Measurements from ENCODE around the gene STK32A. TPM values are rescaled to one million over a fixed set of nuclear protein-coding genes. Genes with fewer than 3 reads are reported as not detected.

The STK32A gene
- total RNA-seq, 1 experiment from 2014 or later: 1.2 TPM

- no peaks in the 10 kb centered on the region for H3K9me3 ChIP-seq (ENCODE audit: control insufficient read depth in 1 of 2, insufficient read depth in 1 of 2, low read depth in 1 of 2, low read length in 2 of 2)
- H2AFZ ChIP-seq (ENCODE audit: low read depth, low read length, poor library complexity, severe bottlenecking): no peak overlapping the region
- H3K4me2 ChIP-seq (ENCODE audit: low read length): no peak overlapping the region
- peak; percentile 97 for ATAC-seq
- no peak overlapping the region for H3K9ac ChIP-seq (ENCODE audit: low read length)
- no peak overlapping the region for H3K4me3 ChIP-seq (replicated peaks in 1 of 2; ENCODE audit: low read depth in 1 of 2, low read length in 2 of 2)
- H3K79me2 ChIP-seq (ENCODE audit: insufficient read depth, low read length): no peaks in the 10 kb centered on the region
- no peak overlapping the region for H3K27ac ChIP-seq (ENCODE audit: low read depth, low read length)
- CTCF ChIA-PET: interaction anchor here (1.0 to 2.0 kb wide), 4 partner anchors 12 to 203 kb away, joined by 3 to 7 read pairs (median 4); no protein-coding TSS in a partner anchor
- no peaks in the 10 kb centered on the region for H4K20me1 ChIP-seq (ENCODE audit: insufficient read depth)
- no peaks in the 10 kb centered on the region for H3K36me3 ChIP-seq (ENCODE audit: control insufficient read depth in 1 of 2, insufficient read depth in 2 of 2, low read length in 2 of 2)
- RAD21 ChIA-PET (ENCODE audit: low non-redundant PET in 1 of 2, low total read pairs in 2 of 2, uncharacterized antibody in 2 of 2, unreplicated experiment in 2 of 2): no interaction called here
- no peaks in the 10 kb centered on the region for H3K27me3 ChIP-seq (ENCODE audit: insufficient read depth, low read length)
- POLR2A ChIA-PET: no interaction called here
- DNase-seq (ENCODE audit: low read depth, low spot score): peak; percentile 38
- TF ChIP-seq RAD21 (IDR thresholded peaks at IDR 0.05; ENCODE audit: low read depth) (peak; percentile 69), CTCF (IDR thresholded peaks at IDR 0.05 in 2 of 3, conservative IDR thresholded peaks at IDR 0.05 in 1 of 3; ENCODE audit: borderline replicate concordance in 1 of 3, insufficient read depth in 1 of 3, low read depth in 2 of 3, low read length in 2 of 3) (peak; percentile 47 to 65 (median 60); a peak in 5 of 6 replicates), FOSL1 (IDR thresholded peaks at IDR 0.05; ENCODE audit: low read depth) (0 out of 2 replicates have a peak, but pooled peaks have one; percentile 31), SRF (IDR thresholded peaks at IDR 0.05; ENCODE audit: low read depth) (no peak)
- H3K9me2 ChIP-seq (ENCODE audit: insufficient read depth): no peaks in the 10 kb centered on the region
- intact Hi-C loops (cut with micrococcal nuclease): no loop called here
- no TSS peak for BruUV-seq (replicated peaks)
- peaks cover 0 to 4% of the 10 kb centered on the region in 2 experiments; a peak in 1 of 4 replicates for H3K4me1 ChIP-seq (ENCODE audit: control insufficient read depth in 1 of 2, insufficient read depth in 2 of 2, low read length in 2 of 2)
Measured at GRCh38 chr5:147391781-147392180, 157.0 kb downstream of the STK32A start.

GRCh38 chr5:147393874-147394672, 159.2 kb downstream of the STK32A start:
- H3K9me2 ChIP-seq (ENCODE audit: insufficient read depth): no peaks in the 10 kb centered on the region
- no peaks in the 10 kb centered on the region for H3K79me2 ChIP-seq (ENCODE audit: insufficient read depth, low read length)
- no peaks in the 10 kb centered on the region for H3K36me3 ChIP-seq (ENCODE audit: control insufficient read depth in 1 of 2, insufficient read depth in 2 of 2, low read length in 2 of 2)
- BruUV-seq (replicated peaks): no TSS peak
- ChIA-PET POLR2A (no interaction called here), RAD21 (ENCODE audit: low non-redundant PET in 1 of 2, low total read pairs in 2 of 2, uncharacterized antibody in 2 of 2, unreplicated experiment in 2 of 2) (no interaction called here), CTCF (no interaction called here)
- TF ChIP-seq CTCF (IDR thresholded peaks at IDR 0.05 in 2 of 3, conservative IDR thresholded peaks at IDR 0.05 in 1 of 3; ENCODE audit: borderline replicate concordance in 1 of 3, insufficient read depth in 1 of 3, low read depth in 2 of 3, low read length in 2 of 3) (peak in 1 of 3 experiments; percentile 36; a peak in 1 of 6 replicates), CBX3 (IDR thresholded peaks at IDR 0.05; ENCODE audit: low read depth) (no peak), JUND (IDR thresholded peaks at IDR 0.05) (no peak)
- no peak overlapping the region for H3K27ac ChIP-seq (ENCODE audit: low read depth, low read length)
- ATAC-seq: no peak
- no peak overlapping the region for H2AFZ ChIP-seq (ENCODE audit: low read depth, low read length, poor library complexity, severe bottlenecking)
- no peak overlapping the region for H3K4me3 ChIP-seq (replicated peaks in 1 of 2; ENCODE audit: low read depth in 1 of 2, low read length in 2 of 2)
- no peak for DNase-seq (ENCODE audit: low read depth, low spot score)
- H3K9me3 ChIP-seq (ENCODE audit: control insufficient read depth in 1 of 2, insufficient read depth in 1 of 2, low read depth in 1 of 2, low read length in 2 of 2): no peaks in the 10 kb centered on the region
- intact Hi-C loops (cut with micrococcal nuclease): no loop called here
- H4K20me1 ChIP-seq (ENCODE audit: insufficient read depth): no peaks in the 10 kb centered on the region
- H3K4me2 ChIP-seq (ENCODE audit: low read length): no peak overlapping the region
- H3K9ac ChIP-seq (ENCODE audit: low read length): no peak overlapping the region
- H3K27me3 ChIP-seq (ENCODE audit: insufficient read depth, low read length): no peaks in the 10 kb centered on the region
- no peaks in the 10 kb centered on the region for H3K4me1 ChIP-seq (ENCODE audit: control insufficient read depth in 1 of 2, insufficient read depth in 2 of 2, low read length in 2 of 2)
